Trophoblast cell (in vitro differentiated cells and primary cell): ENCODE data around the gene C1orf53.

Source experiments
- DNase-seq, 2 donors: peaks; one replicate each; pipeline ENCODE4 v3.0.0-alpha.2; 2016
- H2AFZ ChIP-seq: 2 replicates; pipeline ENCODE4 v1.6.1; 2013; ENCODE audit warnings: low read length, moderate library complexity, mild to moderate bottlenecking; ENCODE audit not compliant: insufficient read depth, poor library complexity
- H2AK5ac ChIP-seq: 2 replicates; pipeline ENCODE4 v1.6.1; 2013; ENCODE audit warnings: mild to moderate bottlenecking, low read length
- H2BK120ac ChIP-seq: 2 replicates; pipeline ENCODE4 v1.6.1; 2013; ENCODE audit warnings: low read length, mild to moderate bottlenecking, moderate library complexity; ENCODE audit not compliant: insufficient read depth, poor library complexity
- H2BK12ac ChIP-seq: 2 replicates; pipeline ENCODE4 v1.6.1; 2013; ENCODE audit warnings: mild to moderate bottlenecking, low read length, moderate library complexity
- H2BK5ac ChIP-seq: 2 replicates; pipeline ENCODE4 v1.6.1; 2013; ENCODE audit warnings: low read length, low read depth, moderate library complexity, mild to moderate bottlenecking; ENCODE audit not compliant: poor library complexity
- H3K14ac ChIP-seq: 2 replicates; pipeline ENCODE4 v1.6.1; 2013; ENCODE audit warnings: mild to moderate bottlenecking, low read length
- H3K18ac ChIP-seq: 2 replicates; pipeline ENCODE4 v1.6.1; 2013; ENCODE audit warnings: mild to moderate bottlenecking, low read length
- H3K23ac ChIP-seq: 2 replicates; pipeline ENCODE4 v1.6.1; 2013; ENCODE audit warnings: low read length
- H3K27ac ChIP-seq: 2 replicates; pipeline ENCODE4 v1.5.1; 2013; ENCODE audit warnings: low read depth, mild to moderate bottlenecking, inconsistent platforms, low read length, moderate library complexity
- H3K27me3 ChIP-seq: 2 replicates; pipeline ENCODE4 v1.6.1; 2013; ENCODE audit warnings: inconsistent platforms, mild to moderate bottlenecking, low read length, moderate library complexity; ENCODE audit not compliant: insufficient read depth
- H3K36me3 ChIP-seq, 2 experiments: 1 replicate in 1 of 2; 2 replicates in 1 of 2; pipeline ENCODE4 v1.6.1; 2013; ENCODE audit warnings: low read length in 2 of 2, mild to moderate bottlenecking in 2 of 2, moderate library complexity in 1 of 2; ENCODE audit not compliant: insufficient read depth in 2 of 2, control insufficient read depth in 1 of 2
- H3K4ac ChIP-seq: 2 replicates; pipeline ENCODE4 v1.6.1; 2013; ENCODE audit warnings: low read depth, mild to moderate bottlenecking, low read length, moderate library complexity
- H3K4me1 ChIP-seq, 2 experiments: 1 replicate in 1 of 2; 2 replicates in 1 of 2; pipeline ENCODE4 v1.6.1; 2013; ENCODE audit warnings: low read length in 2 of 2, mild to moderate bottlenecking in 2 of 2, moderate library complexity in 1 of 2; ENCODE audit not compliant: insufficient read depth in 2 of 2, control insufficient read depth in 1 of 2
- H3K4me2 ChIP-seq: 2 replicates; pipeline ENCODE4 v1.6.1; 2013; ENCODE audit warnings: inconsistent platforms, mild to moderate bottlenecking, low read length, moderate library complexity
- H3K4me3 ChIP-seq: 2 replicates; pipeline ENCODE4 v1.5.1; 2013; ENCODE audit warnings: mild to moderate bottlenecking, low read depth, low read length, inconsistent platforms
- H3K79me1 ChIP-seq: one replicate; pipeline ENCODE4 v1.6.1; 2013; ENCODE audit warnings: low read length
- H3K79me2 ChIP-seq: 2 replicates; pipeline ENCODE4 v1.6.1; 2013; ENCODE audit warnings: low read length, mild to moderate bottlenecking; ENCODE audit not compliant: control insufficient read depth, insufficient read depth, poor library complexity
- H3K9ac ChIP-seq: 2 replicates; pipeline ENCODE4 v1.6.1; 2013; ENCODE audit warnings: mild to moderate bottlenecking, low read length
- H3K9me3 ChIP-seq: 2 replicates; pipeline ENCODE4 v1.6.1; 2013; ENCODE audit warnings: low read depth, mild to moderate bottlenecking, control low read depth, inconsistent platforms, low read length; ENCODE audit not compliant: insufficient read depth
- H4K12ac ChIP-seq: 2 replicates; pipeline ENCODE4 v1.6.1; 2013; ENCODE audit warnings: low read depth, mild to moderate bottlenecking, low read length, moderate library complexity
- H4K8ac ChIP-seq: 2 replicates; pipeline ENCODE4 v1.6.1; 2013; ENCODE audit warnings: low read depth, mild to moderate bottlenecking, low read length, moderate library complexity
- H4K91ac ChIP-seq: one replicate; pipeline ENCODE4 v1.6.1; 2013; ENCODE audit warnings: low read depth, mild to moderate bottlenecking, low read length, moderate library complexity
- WGBS: extraction: QIAGEN DNeasy Blood & Tissue Kit; methylation state at CpG from one replicate; pipeline ENCODE4 v1.1.7; 2013; ENCODE audit warnings: missing lambda C conversion rate; ENCODE audit not compliant: insufficient read length, insufficient coverage; ENCODE audit errors: extremely low coverage; 5-methylcytosine and 5-hydroxymethylcytosine counted together

C1orf53 gene

DNA sequence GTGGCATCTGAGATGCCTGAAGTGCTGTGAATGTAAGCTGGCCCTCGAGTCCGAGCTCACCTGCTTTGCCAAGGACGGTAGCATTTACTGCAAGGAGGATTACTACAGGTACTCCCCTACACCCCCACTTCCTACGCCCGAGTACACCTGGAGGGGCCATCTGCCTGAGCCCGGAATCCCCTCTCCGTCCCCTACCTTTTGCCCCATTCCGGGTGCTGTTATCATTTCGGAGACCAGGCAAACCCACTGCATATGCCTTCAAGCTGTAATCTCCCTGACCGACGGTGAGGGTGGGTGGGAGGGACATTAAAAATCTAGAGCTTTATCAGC lies 17.6 kb downstream of the C1orf53 start:
- peak overlapping the region; percentile 62 for H3K23ac ChIP-seq
- H3K9me3 ChIP-seq = peaks cover 5% of the 10 kb centered on the region
- no peak overlapping the region for H4K12ac ChIP-seq
- no peaks in the 10 kb centered on the region for H3K79me2 ChIP-seq
- H3K14ac ChIP-seq = no peak overlapping the region
- no peak overlapping the region for H3K4me2 ChIP-seq
- H3K4me3 ChIP-seq = no peak overlapping the region
- H2BK5ac ChIP-seq = no peak overlapping the region
- H4K91ac ChIP-seq = no peak overlapping the region
- no peak overlapping the region for H2BK12ac ChIP-seq
- no peak overlapping the region for H4K8ac ChIP-seq
- H2AFZ ChIP-seq = no peak overlapping the region
- no peak overlapping the region for H2BK120ac ChIP-seq
- no peak overlapping the region for H3K18ac ChIP-seq
- no peak overlapping the region for H2AK5ac ChIP-seq
- peaks cover 70% of the 10 kb centered on the region for H3K27me3 ChIP-seq
- no peak overlapping the region for H3K27ac ChIP-seq
- WGBS = no CpG with 5 or more reads among the region's 11 CpGs
- H3K36me3 ChIP-seq = no peaks in the 10 kb centered on the region
- no peak overlapping the region for H3K4ac ChIP-seq
- DNase-seq = no peak
- no peaks in the 10 kb centered on the region for H3K79me1 ChIP-seq
- H3K9ac ChIP-seq = no peak overlapping the region
- H3K4me1 ChIP-seq = peaks cover 5 to 10% of the 10 kb centered on the region in 2 experiments

DNA sequence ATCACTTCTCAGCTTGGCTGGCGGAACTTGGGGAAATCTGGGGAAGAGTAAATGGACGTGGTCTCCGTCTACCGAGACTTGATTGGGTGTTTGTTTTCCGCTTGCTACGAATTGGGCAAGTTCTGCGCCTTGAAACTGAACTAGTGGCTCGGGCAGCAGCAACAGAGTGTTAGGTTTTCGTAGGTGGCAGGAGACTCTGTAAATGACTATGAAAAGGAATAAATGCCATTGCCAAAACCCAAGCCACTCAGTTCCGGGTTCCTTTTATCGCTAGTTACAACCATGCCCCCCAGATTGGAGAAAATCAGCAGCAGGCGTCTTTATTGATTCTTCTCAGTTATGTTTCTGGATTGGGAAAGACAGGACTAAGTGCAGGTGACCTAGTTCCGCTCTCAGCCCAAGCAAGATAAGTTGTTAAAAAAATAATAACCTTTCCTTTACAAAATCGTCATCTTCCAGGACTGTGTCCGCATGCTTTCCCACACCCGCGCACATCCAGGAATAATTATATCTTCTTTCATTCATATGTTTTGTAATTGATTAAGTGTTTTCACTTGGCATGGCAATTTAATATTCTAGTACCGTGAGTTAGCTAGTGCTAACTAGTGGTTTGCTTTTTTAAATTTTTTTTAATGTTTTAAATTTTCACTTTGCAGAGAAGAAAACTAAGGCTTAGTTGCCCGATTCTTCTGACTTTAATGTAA lies 18.1 kb downstream of the C1orf53 start:
- Histone ChIP-seq H2BK5ac (no peak overlapping the region), H3K14ac (no peak overlapping the region), H4K91ac (no peak overlapping the region), H2BK120ac (no peak overlapping the region), H3K36me3 (no peaks in the 10 kb centered on the region), H3K79me2 (no peaks in the 10 kb centered on the region), H3K18ac (no peak overlapping the region), H2BK12ac (no peak overlapping the region), H3K9me3 (peaks cover 5% of the 10 kb centered on the region), H3K27me3 (peaks cover 65% of the 10 kb centered on the region), H3K23ac (no peak overlapping the region), H3K4me2 (no peak overlapping the region), H3K4me3 (no peak overlapping the region), H3K4me1 (peaks cover 5 to 10% of the 10 kb centered on the region in 2 experiments), H3K27ac (no peak overlapping the region), H4K8ac (no peak overlapping the region), H3K79me1 (no peaks in the 10 kb centered on the region), H2AK5ac (no peak overlapping the region), H2AFZ (no peak overlapping the region), H3K9ac (no peak overlapping the region), H4K12ac (no peak overlapping the region), H3K4ac (no peak overlapping the region)
- WGBS = no CpG with 5 or more reads among the region's 19 CpGs
- no peak for DNase-seq

DNA sequence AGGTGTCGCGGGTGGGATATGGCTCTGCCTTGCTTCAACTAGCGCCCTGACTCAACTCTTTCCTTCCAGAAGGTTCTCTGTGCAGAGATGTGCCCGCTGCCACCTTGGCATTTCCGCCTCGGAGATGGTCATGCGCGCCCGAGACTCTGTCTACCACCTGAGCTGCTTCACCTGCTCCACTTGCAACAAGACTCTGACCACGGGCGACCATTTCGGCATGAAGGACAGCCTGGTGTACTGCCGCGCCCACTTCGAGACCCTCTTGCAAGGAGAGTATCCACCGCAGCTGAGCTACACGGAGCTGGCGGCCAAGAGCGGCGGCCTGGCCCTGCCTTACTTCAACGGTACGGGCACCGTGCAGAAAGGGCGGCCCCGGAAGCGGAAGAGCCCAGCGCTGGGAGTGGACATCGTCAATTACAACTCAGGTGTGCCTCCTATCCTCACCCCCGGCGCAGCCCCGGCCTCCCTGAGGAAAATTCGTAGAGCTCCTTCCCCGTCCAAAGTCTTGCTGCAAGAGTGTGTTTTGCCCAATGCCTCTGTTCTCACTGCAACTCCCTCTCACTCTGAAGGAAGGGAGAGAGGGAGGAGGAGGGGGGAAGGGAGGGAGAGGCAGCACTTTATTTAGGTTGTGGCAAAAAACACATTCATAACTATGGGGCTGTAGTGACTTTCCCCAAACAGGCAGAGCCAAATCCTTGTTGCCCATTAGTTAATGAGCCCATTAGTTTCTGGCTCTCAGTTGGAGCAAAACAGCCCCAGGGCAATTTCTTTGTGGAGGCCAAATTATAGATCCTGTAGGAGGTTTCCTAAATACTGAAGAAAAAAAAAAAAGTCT lies 19.0 kb downstream of the C1orf53 start:
- Histone ChIP-seq H2BK12ac (no peak overlapping the region), H4K12ac (no peak overlapping the region), H4K8ac (no peak overlapping the region), H3K9ac (no peak overlapping the region), H2AFZ (no peak overlapping the region), H3K27me3 (peaks cover 56% of the 10 kb centered on the region), H3K4me1 (peaks cover 5 to 10% of the 10 kb centered on the region in 2 experiments), H3K79me1 (no peaks in the 10 kb centered on the region), H3K18ac (no peak overlapping the region), H3K4ac (no peak overlapping the region), H3K4me2 (peak overlapping the region; percentile 57), H3K14ac (no peak overlapping the region), H3K79me2 (no peaks in the 10 kb centered on the region), H3K27ac (no peak overlapping the region), H2BK5ac (no peak overlapping the region), H3K23ac (no peak overlapping the region), H2AK5ac (no peak overlapping the region), H3K36me3 (no peaks in the 10 kb centered on the region), H3K4me3 (peak overlapping the region; percentile 6), H3K9me3 (peaks cover 5% of the 10 kb centered on the region), H2BK120ac (no peak overlapping the region), H4K91ac (no peak overlapping the region)
- DNase-seq = no peak
- WGBS = no CpG with 5 or more reads among the region's 33 CpGs

DNA sequence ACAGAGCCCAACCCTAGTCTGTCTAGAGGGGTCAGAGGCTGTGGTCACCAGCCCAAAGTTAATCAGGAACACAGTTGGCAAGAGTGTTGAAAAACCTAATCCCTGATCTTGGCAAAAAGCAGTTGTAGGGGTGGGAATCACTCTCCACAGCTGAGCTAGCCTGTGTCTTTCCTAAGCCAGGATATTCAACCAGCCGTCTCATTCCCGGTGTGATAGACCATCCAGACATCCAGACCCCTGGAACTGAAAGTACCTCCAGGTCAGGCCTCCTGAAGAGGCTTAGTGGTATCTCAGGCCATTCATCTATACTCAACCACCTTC lies 19.6 kb downstream of the C1orf53 start:
- Histone ChIP-seq H3K79me2 (no peaks in the 10 kb centered on the region), H4K8ac (no peak overlapping the region), H2BK120ac (no peak overlapping the region), H3K79me1 (no peaks in the 10 kb centered on the region), H3K27me3 (peaks cover 50% of the 10 kb centered on the region), H3K4ac (no peak overlapping the region), H2AFZ (no peak overlapping the region), H3K27ac (no peak overlapping the region), H3K36me3 (no peaks in the 10 kb centered on the region), H3K9ac (no peak overlapping the region), H2BK5ac (no peak overlapping the region), H4K91ac (no peak overlapping the region), H2AK5ac (no peak overlapping the region), H2BK12ac (no peak overlapping the region), H3K4me1 (peaks cover 5 to 10% of the 10 kb centered on the region in 2 experiments), H3K23ac (no peak overlapping the region), H3K4me3 (no peak overlapping the region), H3K18ac (no peak overlapping the region), H3K14ac (no peak overlapping the region), H3K4me2 (no peak overlapping the region), H4K12ac (no peak overlapping the region), H3K9me3 (peaks cover 5% of the 10 kb centered on the region)
- DNase-seq = no peak
- WGBS = no CpG with 5 or more reads among the region's 2 CpGs
